CD4-positive, alpha-beta T cell (primary cell): ENCODE results near the gene RAB7B. TPM values are rescaled to one million over a fixed set of nuclear protein-coding genes. Genes with fewer than 3 reads are reported as not detected.

Experiments used
- ATAC-seq: fragments of 200-7000 bp; cut with Tn5 transposase; one replicate; pipeline ENCODE4 v1.10.0; 2022; ENCODE audit warnings: mild to moderate bottlenecking; ENCODE audit not compliant: poor library complexity
- CTCF ChIA-PET: fragments of 350-600 bp; sonication (Branson Sonifier 250); formaldehyde crosslinking; loops from one replicate; lab custom pipeline; 2021; ENCODE audit warnings: antibody characterized with exemption, inconsistent platforms; lab: Charles Lee
- POLR2A ChIA-PET: fragments of 350-600 bp; sonication (Branson Sonifier 250); formaldehyde crosslinking; loops from one replicate; lab custom pipeline; 2021; ENCODE audit warnings: antibody characterized with exemption, inconsistent platforms; lab: Charles Lee
- DNase-seq, 14 experiments: peaks; one replicate each; pipeline ENCODE4 v3.0.0-alpha.2; 2013 to 2020; ENCODE audit warnings: mixed read lengths in 2 of 14
- H3K27ac ChIP-seq, 2 donors: one replicate each; pipeline versions ENCODE4 v1.5.1 to v1.7.0; 2013; ENCODE audit warnings: low read length in 2 of 2, low read depth in 1 of 2, mild to moderate bottlenecking in 1 of 2
- H3K27me3 ChIP-seq, 2 experiments: 1 replicate in 1 of 2; 2 replicates in 1 of 2; pipeline versions ENCODE4 v1.6.1 to v1.7.0; 2013; ENCODE audit warnings: low read length in 2 of 2, control low read depth in 1 of 2, mild to moderate bottlenecking in 1 of 2, moderate library complexity in 1 of 2; ENCODE audit not compliant: insufficient read depth in 2 of 2, control insufficient read depth in 1 of 2
- H3K36me3 ChIP-seq: one replicate; pipeline ENCODE4 v1.6.1; 2013; ENCODE audit warnings: low read length, control low read depth; ENCODE audit not compliant: insufficient read depth
- H3K4me1 ChIP-seq: one replicate; pipeline ENCODE4 v1.6.1; 2013; ENCODE audit warnings: low read length, control low read depth; ENCODE audit not compliant: insufficient read depth
- H3K4me3 ChIP-seq: one replicate; pipeline ENCODE4 v1.5.1; 2013; ENCODE audit warnings: mild to moderate bottlenecking, low read length, moderate library complexity
- H3K9me3 ChIP-seq, 2 experiments: 1 replicate in 1 of 2; 2 replicates in 1 of 2; pipeline versions ENCODE4 v1.6.1 to v1.7.0; 2013; ENCODE audit warnings: low read length in 2 of 2, mild to moderate bottlenecking in 2 of 2, control low read depth in 1 of 2, moderate library complexity in 1 of 2; ENCODE audit not compliant: control insufficient read depth in 1 of 2, insufficient read depth in 1 of 2
- H3K27ac Mint-ChIP-seq: one replicate; pipeline ENCODE4 v1.8.0; 2020; ENCODE audit warnings: mixed read lengths
- H3K27me3 Mint-ChIP-seq: one replicate; pipeline ENCODE4 v1.8.0; 2021; ENCODE audit warnings: mixed read lengths
- H3K36me3 Mint-ChIP-seq: one replicate; pipeline ENCODE4 v1.8.0; 2021; ENCODE audit warnings: low read depth, mixed read lengths
- H3K4me1 Mint-ChIP-seq: one replicate; pipeline ENCODE4 v1.8.0; 2021; ENCODE audit warnings: low read depth, mixed read lengths
- H3K4me3 Mint-ChIP-seq: one replicate; pipeline ENCODE4 v1.8.0; 2020; ENCODE audit warnings: mild to moderate bottlenecking, mixed read lengths
- H3K9me3 Mint-ChIP-seq: one replicate; pipeline ENCODE4 v1.8.0; 2020; ENCODE audit warnings: mixed read lengths
- intact Hi-C, 2 experiments: fragments of 100-400 bp; cut with DNase I in 1 of 2; cut with micrococcal nuclease in 1 of 2; formaldehyde crosslinking; loops; one replicate each; pipeline versions ENCODE4 v1.15.1 to v1.9.0; 2023 to 2025; cut with DNase I, micrococcal nuclease
- total RNA-seq, 174 experiments: library from RNA in 2 of 174; stranded (reverse) in 2 of 174; gene quantifications; one replicate each; pipeline ENCODE4 v1.2.3 and lab custom pipeline; 2021 to 2026
- TF ChIP-seq, protein P1 (sequence below): fragments of 200-600 bp; IDR thresholded peaks from one replicate; pipeline ENCODE4 v1.8.0; 2022; ENCODE audit warnings: antibody characterized with exemption, mild to moderate bottlenecking

RAB7B gene
- total RNA-seq, 2 experiments from 2014 or later = 0.08 TPM; not detected in 1

DNA sequence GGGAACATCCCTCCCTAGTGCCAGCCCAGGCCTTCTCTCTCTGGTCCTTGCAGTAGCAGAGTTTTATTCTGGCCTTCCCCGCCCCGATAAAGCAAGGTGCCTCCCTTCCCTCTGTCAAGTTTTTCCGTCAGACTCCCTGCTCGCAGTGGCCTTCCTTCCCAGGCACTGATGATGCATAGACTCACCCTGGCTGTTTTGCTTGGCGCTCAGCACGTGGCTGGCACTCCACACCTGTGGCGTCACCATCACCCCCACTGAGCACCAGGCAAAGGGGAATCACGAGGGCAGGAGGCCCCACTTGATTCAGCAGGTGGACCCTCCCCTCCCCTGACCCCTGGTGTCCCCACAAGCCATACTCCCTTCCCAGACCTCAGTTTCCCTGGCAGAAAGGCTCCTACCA lies 67.3 kb downstream of the RAB7B start:
- Histone ChIP-seq H3K4me3 (no peak overlapping the region), H3K4me1 (no peaks in the 10 kb centered on the region), H3K27ac (no peak overlapping the region), H3K27me3 (peaks cover 13 to 19% of the 10 kb centered on the region in 2 experiments), H3K36me3 (no peaks in the 10 kb centered on the region), H3K9me3 (no peaks in the 10 kb centered on the region)
- H3K36me3 Mint-ChIP-seq = no peaks in the 10 kb centered on the region
- peaks cover 68% of the 10 kb centered on the region for H3K27me3 Mint-ChIP-seq
- intact Hi-C loops = no loop called here
- ATAC-seq (no peak), DNase-seq (no peak)
- H3K4me3 Mint-ChIP-seq = no peak overlapping the region
- H3K4me1 Mint-ChIP-seq = no peaks in the 10 kb centered on the region
- H3K27ac Mint-ChIP-seq = no peak overlapping the region
- H3K9me3 Mint-ChIP-seq = no peaks in the 10 kb centered on the region
- TF ChIP-seq, protein P1, sequence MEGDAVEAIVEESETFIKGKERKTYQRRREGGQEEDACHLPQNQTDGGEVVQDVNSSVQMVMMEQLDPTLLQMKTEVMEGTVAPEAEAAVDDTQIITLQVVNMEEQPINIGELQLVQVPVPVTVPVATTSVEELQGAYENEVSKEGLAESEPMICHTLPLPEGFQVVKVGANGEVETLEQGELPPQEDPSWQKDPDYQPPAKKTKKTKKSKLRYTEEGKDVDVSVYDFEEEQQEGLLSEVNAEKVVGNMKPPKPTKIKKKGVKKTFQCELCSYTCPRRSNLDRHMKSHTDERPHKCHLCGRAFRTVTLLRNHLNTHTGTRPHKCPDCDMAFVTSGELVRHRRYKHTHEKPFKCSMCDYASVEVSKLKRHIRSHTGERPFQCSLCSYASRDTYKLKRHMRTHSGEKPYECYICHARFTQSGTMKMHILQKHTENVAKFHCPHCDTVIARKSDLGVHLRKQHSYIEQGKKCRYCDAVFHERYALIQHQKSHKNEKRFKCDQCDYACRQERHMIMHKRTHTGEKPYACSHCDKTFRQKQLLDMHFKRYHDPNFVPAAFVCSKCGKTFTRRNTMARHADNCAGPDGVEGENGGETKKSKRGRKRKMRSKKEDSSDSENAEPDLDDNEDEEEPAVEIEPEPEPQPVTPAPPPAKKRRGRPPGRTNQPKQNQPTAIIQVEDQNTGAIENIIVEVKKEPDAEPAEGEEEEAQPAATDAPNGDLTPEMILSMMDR = no peak
- ChIA-PET POLR2A (no interaction called here), CTCF (no interaction called here)

DNA sequence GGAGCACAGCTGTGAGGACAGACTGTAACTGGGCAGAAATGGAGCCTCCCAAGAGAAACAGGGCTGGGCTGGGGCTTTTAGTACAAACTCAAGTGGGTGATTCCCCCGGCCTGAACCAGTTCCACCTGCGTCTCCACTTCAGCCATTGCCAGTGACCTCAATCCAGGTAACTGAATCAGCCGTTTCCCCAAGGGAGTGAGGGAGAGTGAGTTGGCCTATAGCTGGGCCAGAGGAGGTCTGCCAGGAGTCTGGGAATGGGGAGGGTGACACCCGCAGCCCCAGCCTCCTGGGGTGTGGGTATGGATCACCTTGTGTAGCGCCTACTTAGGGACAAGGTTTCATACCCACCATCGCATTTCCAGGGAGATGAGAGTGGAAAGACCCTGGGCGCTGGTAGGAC lies 68.4 kb downstream of the RAB7B start:
- POLR2A ChIA-PET = no interaction called here
- Histone ChIP-seq H3K36me3 (no peaks in the 10 kb centered on the region), H3K27ac (no peak overlapping the region), H3K27me3 (peaks cover 10 to 15% of the 10 kb centered on the region in 2 experiments), H3K4me1 (no peaks in the 10 kb centered on the region), H3K4me3 (no peak overlapping the region), H3K9me3 (no peaks in the 10 kb centered on the region)
- Mint-ChIP-seq H3K4me3 (no peak overlapping the region), H3K36me3 (no peaks in the 10 kb centered on the region), H3K4me1 (no peaks in the 10 kb centered on the region), H3K9me3 (no peaks in the 10 kb centered on the region), H3K27ac (no peak overlapping the region), H3K27me3 (peaks cover 58% of the 10 kb centered on the region)
- CTCF ChIA-PET = no interaction called here
- ATAC-seq = no peak
- TF ChIP-seq, protein P1 = no peak
- intact Hi-C loops = no loop called here
- no peak for DNase-seq

DNA sequence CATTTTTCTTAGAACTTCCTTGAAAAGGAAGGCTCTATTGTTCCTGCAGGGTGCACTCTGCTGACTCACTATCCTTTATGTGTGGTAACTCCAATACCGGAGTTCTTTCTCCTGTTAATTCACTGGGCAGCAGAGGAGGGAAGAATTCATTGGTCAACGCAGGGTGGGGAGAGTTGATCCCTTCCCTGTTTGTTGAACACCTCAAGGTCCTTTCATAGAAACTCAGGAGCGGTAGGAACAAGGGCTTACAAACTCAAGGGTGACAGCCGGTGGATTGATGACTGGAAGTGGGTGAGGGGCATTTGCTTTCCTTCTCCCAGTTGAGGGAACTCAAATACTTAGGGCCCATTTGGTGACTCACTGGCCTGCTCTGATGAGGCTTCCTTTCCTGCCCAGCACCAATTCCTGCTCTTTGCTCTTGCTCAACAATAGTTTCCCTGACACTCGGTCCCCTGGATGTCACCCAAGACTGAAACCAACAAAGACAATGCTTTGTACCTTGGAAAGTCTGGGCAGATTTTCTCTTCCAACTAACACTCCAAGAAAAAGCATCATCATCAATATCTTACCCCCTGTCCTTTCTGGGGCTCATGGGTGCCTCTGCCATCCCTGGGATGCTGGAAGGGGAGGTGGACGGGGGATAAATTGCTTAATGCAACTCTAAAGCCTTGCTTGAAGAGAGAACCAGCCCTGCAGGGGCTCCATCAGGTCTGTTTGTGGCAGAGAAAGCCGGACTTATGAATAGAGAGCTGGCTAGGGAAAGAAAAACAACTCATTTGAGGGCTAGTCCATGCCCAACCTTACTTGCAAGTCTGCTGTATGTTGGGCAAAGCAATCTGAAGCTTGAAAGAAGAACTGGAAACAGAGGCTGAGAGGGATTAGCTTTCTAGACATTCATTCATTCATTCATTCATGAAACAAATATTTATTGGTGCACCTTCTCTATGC lies 69.2 kb downstream of the RAB7B start:
- ChIA-PET POLR2A (no interaction called here), CTCF (interaction anchor here (1.7 kb wide), 1 partner anchor 43 kb away, joined by 4 read pairs; no protein-coding TSS in a partner anchor)
- DNase-seq = peak in 2 of 14 experiments; percentile 23 to 38
- Histone ChIP-seq H3K36me3 (no peaks in the 10 kb centered on the region), H3K27ac (no peak overlapping the region), H3K4me3 (no peak overlapping the region), H3K9me3 (no peaks in the 10 kb centered on the region), H3K4me1 (no peaks in the 10 kb centered on the region), H3K27me3 (peaks cover 2 to 14% of the 10 kb centered on the region in 2 experiments)
- no peaks in the 10 kb centered on the region for H3K4me1 Mint-ChIP-seq
- H3K27ac Mint-ChIP-seq = no peak overlapping the region
- H3K27me3 Mint-ChIP-seq = peaks cover 51% of the 10 kb centered on the region
- H3K36me3 Mint-ChIP-seq = no peaks in the 10 kb centered on the region
- TF ChIP-seq, protein P1 = no peak
- intact Hi-C loops = no loop called here
- H3K4me3 Mint-ChIP-seq = no peak overlapping the region
- ATAC-seq = no peak
- H3K9me3 Mint-ChIP-seq = no peaks in the 10 kb centered on the region
